Measurements from ENCODE around the gene LDAF1.

GRCh38 chr16:21228361-21228872 is 69.9 kb downstream of the LDAF1 start:
- TF ChIP-seq, protein P1, sequence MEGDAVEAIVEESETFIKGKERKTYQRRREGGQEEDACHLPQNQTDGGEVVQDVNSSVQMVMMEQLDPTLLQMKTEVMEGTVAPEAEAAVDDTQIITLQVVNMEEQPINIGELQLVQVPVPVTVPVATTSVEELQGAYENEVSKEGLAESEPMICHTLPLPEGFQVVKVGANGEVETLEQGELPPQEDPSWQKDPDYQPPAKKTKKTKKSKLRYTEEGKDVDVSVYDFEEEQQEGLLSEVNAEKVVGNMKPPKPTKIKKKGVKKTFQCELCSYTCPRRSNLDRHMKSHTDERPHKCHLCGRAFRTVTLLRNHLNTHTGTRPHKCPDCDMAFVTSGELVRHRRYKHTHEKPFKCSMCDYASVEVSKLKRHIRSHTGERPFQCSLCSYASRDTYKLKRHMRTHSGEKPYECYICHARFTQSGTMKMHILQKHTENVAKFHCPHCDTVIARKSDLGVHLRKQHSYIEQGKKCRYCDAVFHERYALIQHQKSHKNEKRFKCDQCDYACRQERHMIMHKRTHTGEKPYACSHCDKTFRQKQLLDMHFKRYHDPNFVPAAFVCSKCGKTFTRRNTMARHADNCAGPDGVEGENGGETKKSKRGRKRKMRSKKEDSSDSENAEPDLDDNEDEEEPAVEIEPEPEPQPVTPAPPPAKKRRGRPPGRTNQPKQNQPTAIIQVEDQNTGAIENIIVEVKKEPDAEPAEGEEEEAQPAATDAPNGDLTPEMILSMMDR (conservative IDR thresholded peaks at IDR 0.05; ENCODE audit: low read depth, low read length): no peak
- no peak for TF ChIP-seq EZH2 (IDR thresholded peaks at IDR 0.05; ENCODE audit: low read length, unreplicated experiment)
